Liver (tissue), 3 donors: ENCODE results near the gene SIX1.

Experiments
- JUND ChIP-seq, 2 donors: IDR thresholded peaks; 2 replicates each; pipeline ENCODE4 v1.6.1; 2016; ENCODE audit warnings: antibody characterized with exemption in 2 of 2
- RAD21 ChIP-seq, 2 donors: IDR thresholded peaks; 2 replicates each; pipeline ENCODE4 v1.6.1; 2016; ENCODE audit warnings: antibody characterized with exemption in 2 of 2, mild to moderate bottlenecking in 2 of 2
- REST ChIP-seq: IDR thresholded peaks from 2 replicates; pipeline ENCODE4 v1.6.1; 2016; ENCODE audit warnings: antibody characterized with exemption, mild to moderate bottlenecking
- ZBTB33 ChIP-seq: IDR thresholded peaks from 2 replicates; pipeline ENCODE4 v1.6.1; 2016; ENCODE audit warnings: antibody characterized with exemption
- TF ChIP-seq, protein P1 (sequence below): fragments of 150-350 bp; IDR thresholded peaks from 2 replicates; pipeline ENCODE4 v1.5.1; 2017; ENCODE audit warnings: improper control_type of control experiment, low read depth, low read length; ENCODE audit not compliant: missing input control
- donor health status: healthy.
- donor health status: healthy.

GRCh38 chr14:60652674-60653651 is 3.7 kb upstream of the SIX1 start:
- TF ChIP-seq, protein P1, sequence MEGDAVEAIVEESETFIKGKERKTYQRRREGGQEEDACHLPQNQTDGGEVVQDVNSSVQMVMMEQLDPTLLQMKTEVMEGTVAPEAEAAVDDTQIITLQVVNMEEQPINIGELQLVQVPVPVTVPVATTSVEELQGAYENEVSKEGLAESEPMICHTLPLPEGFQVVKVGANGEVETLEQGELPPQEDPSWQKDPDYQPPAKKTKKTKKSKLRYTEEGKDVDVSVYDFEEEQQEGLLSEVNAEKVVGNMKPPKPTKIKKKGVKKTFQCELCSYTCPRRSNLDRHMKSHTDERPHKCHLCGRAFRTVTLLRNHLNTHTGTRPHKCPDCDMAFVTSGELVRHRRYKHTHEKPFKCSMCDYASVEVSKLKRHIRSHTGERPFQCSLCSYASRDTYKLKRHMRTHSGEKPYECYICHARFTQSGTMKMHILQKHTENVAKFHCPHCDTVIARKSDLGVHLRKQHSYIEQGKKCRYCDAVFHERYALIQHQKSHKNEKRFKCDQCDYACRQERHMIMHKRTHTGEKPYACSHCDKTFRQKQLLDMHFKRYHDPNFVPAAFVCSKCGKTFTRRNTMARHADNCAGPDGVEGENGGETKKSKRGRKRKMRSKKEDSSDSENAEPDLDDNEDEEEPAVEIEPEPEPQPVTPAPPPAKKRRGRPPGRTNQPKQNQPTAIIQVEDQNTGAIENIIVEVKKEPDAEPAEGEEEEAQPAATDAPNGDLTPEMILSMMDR: no peak
- TF ChIP-seq REST (no peak), ZBTB33 (no peak), JUND (IDR thresholded peaks at IDR 0.05) (no peak), RAD21 (IDR thresholded peaks at IDR 0.05) (no peak)
